Eye (tissue), 1 donor: ENCODE data around the gene ING2.

ENCODE experiments used
- DNase-seq: peaks from one replicate; pipeline ENCODE4 v3.0.0-alpha.2; 2015

The ING2 gene

GRCh38 chr4:183503497-183504063 is 1.3 kb upstream of the ING2 start:
- no peak for DNase-seq

- DNase-seq: peak; percentile 99
These were observed 561 bp upstream of the ING2 start for GRCh38 chr4:183504064-183504929.

GRCh38 chr4:183505611-183506388 is 942 bp downstream of the ING2 start:
- DNase-seq: peak; percentile 96

- no peak for DNase-seq
These were observed 1.5 kb downstream of the ING2 start for GRCh38 chr4:183506389-183506735.

GRCh38 chr4:183507925-183508696 is 3.3 kb downstream of the ING2 start:
- no peak for DNase-seq

- no peak for DNase-seq
These were observed 4.0 kb downstream of the ING2 start for GRCh38 chr4:183508697-183509335.

GRCh38 chr4:183515411-183515810 is 10.6 kb downstream of the ING2 start:
- DNase-seq: no peak

GRCh38 chr4:183517194-183517593 is 12.3 kb downstream of the ING2 start:
- DNase-seq: no peak

- no peak for DNase-seq
These were observed 12.9 kb downstream of the ING2 start for GRCh38 chr4:183517781-183518180.

GRCh38 chr4:183522821-183523220 is 18.0 kb downstream of the ING2 start:
- DNase-seq: peak; percentile 84

GRCh38 chr4:183527326-183527725 is 22.5 kb downstream of the ING2 start:
- no peak for DNase-seq

GRCh38 chr4:183532821-183533220 is 28.0 kb downstream of the ING2 start:
- peak; percentile 15 for DNase-seq

GRCh38 chr4:183533698-183534097 is 28.8 kb downstream of the ING2 start:
- DNase-seq: no peak

GRCh38 chr4:183540410-183541009 is 35.7 kb downstream of the ING2 start:
- DNase-seq: no peak

GRCh38 chr4:183541010-183541751 is 36.3 kb downstream of the ING2 start:
- peak; percentile 79 for DNase-seq

- DNase-seq: peak; percentile 78
These were observed 36.8 kb downstream of the ING2 start for GRCh38 chr4:183541752-183542040.

- DNase-seq: no peak
These were observed 38.6 kb downstream of the ING2 start for GRCh38 chr4:183543435-183543834.

- no peak for DNase-seq
These were observed 39.3 kb downstream of the ING2 start for GRCh38 chr4:183544109-183544508.

- no peak for DNase-seq
These were observed 41.5 kb downstream of the ING2 start for GRCh38 chr4:183546376-183546775.

- DNase-seq: no peak
These were observed 43.4 kb downstream of the ING2 start for GRCh38 chr4:183548306-183548705.

GRCh38 chr4:183550345-183551093 is 45.7 kb downstream of the ING2 start:
- no peak for DNase-seq
